SJSA1 (cell line): ENCODE measurements around the gene FGGY. TPM values are rescaled to one million over a fixed set of nuclear protein-coding genes. Genes with fewer than 3 reads are reported as not detected.

Source experiments
- DNase-seq, 2 experiments: peaks; one replicate each; pipeline ENCODE4 v3.0.0-alpha.2; 2015 to 2020; ENCODE audit warnings: low spot score in 2 of 2, low read depth in 1 of 2
- H3K27ac ChIP-seq: fragments of 250-450 bp; sonication (Bioruptor Pico); 2 replicates; pipeline ENCODE4 v1.5.1; 2020; ENCODE audit warnings: mild to moderate bottlenecking, moderate library complexity
- H3K27me3 ChIP-seq: fragments of 250-450 bp; sonication (Bioruptor Pico); replicated peaks from 2 replicates; pipeline ENCODE4 v1.5.1; 2020; ENCODE audit warnings: mild to moderate bottlenecking, moderate library complexity
- H3K36me3 ChIP-seq: fragments of 250-450 bp; sonication (Bioruptor Pico); 2 replicates; pipeline ENCODE4 v1.5.1; 2020; ENCODE audit warnings: mild to moderate bottlenecking
- H3K4me1 ChIP-seq: fragments of 250-450 bp; sonication (Bioruptor Pico); replicated peaks from 2 replicates; pipeline ENCODE4 v1.6.1; 2021; ENCODE audit warnings: mild to moderate bottlenecking
- H3K4me3 ChIP-seq: fragments of 250-450 bp; sonication (Bioruptor Pico); 2 replicates; pipeline ENCODE4 v1.5.1; 2020; ENCODE audit warnings: mild to moderate bottlenecking
- H3K9me3 ChIP-seq: fragments of 250-450 bp; sonication (Bioruptor Pico); replicated peaks from 2 replicates; pipeline ENCODE4 v1.5.1; 2020; ENCODE audit warnings: mild to moderate bottlenecking
- total RNA-seq: library from RNA; depleted of rRNA; stranded (reverse); fragments of >200 nt; shearing (Covaris generic); gene quantifications from 2 replicates; pipeline ENCODE4 v1.2.3, GENCODE V29; 2014

FGGY gene
- total RNA-seq, 1 experiment from 2014 or later = 9.0 TPM

DNA sequence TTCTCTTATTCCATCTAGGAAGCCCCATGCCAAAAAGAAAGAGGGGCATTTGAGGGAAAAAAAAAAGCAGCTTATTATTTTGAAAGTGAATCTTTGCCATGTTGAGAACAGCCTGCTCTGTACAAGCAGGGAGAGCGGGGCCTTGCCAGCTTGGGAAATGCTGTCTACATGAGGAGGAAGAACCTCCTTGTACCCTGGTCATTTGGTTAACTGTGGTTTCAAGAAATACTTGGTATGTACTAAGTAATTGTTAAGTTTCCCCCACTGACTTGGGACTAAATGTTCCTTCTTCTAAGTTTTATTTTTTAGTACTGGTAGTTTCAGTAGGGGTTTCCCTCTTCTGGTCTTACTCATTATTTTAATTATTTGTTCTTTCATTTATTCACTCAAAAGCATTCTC lies 373.8 kb downstream of the FGGY start:
- H3K27me3 ChIP-seq = no peaks in the 10 kb centered on the region
- no peak overlapping the region for H3K4me3 ChIP-seq
- no peaks in the 10 kb centered on the region for H3K36me3 ChIP-seq
- peaks cover 10% of the 10 kb centered on the region for H3K9me3 ChIP-seq
- no peak for DNase-seq
- H3K27ac ChIP-seq = 0 out of 2 replicates have a peak overlapping the region, but pooled peaks have one; percentile 1
- peaks cover 15% of the 10 kb centered on the region for H3K4me1 ChIP-seq

DNA sequence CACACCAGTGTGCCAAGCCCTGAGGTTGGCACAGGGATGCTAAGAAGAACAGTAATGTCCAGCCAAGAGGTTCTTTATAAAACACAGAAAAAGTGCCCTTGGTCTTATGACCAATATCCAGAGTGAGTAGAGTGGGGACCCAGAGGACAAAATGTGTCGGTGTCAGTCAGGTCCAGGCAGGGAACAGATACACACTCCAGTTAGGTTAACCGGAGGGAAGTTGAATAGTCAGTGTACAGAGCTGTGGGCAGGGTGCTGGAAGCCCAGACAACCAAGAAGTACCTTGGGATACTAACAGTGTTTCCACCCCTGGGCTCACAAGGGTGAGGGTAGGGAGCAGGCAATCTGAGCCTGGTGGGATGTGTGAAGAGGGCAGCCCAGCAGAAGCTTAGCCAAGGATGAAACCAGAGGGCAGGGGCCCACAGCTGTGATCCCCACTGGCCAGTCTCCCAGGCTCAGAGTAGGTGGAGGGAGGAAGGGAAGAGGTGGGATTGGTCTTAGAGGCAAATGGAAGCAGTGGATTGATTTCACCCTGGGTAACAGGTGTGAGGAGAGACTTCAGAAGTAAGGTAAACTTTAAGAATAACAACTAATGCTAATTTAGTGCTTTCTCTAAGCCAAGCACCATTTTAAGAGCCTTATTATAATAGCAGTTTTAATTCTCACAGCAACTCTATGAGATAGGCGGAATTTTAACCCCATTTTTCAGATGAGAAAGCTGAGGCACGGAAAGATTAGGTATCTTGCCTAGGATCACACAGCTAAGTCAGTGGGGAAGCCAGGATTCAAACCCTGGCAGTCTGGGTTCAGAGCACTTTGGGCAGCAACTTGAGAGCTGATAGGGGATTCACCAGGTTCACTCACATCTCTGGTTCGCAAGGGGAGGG lies 374.4 kb downstream of the FGGY start:
- H3K4me3 ChIP-seq = no peak overlapping the region
- H3K36me3 ChIP-seq = no peaks in the 10 kb centered on the region
- no peaks in the 10 kb centered on the region for H3K27me3 ChIP-seq
- peaks cover 15% of the 10 kb centered on the region for H3K4me1 ChIP-seq
- peaks cover 10% of the 10 kb centered on the region for H3K9me3 ChIP-seq
- no peak overlapping the region; the same call in 1 of the 2 replicates for H3K27ac ChIP-seq
- no peak for DNase-seq

DNA sequence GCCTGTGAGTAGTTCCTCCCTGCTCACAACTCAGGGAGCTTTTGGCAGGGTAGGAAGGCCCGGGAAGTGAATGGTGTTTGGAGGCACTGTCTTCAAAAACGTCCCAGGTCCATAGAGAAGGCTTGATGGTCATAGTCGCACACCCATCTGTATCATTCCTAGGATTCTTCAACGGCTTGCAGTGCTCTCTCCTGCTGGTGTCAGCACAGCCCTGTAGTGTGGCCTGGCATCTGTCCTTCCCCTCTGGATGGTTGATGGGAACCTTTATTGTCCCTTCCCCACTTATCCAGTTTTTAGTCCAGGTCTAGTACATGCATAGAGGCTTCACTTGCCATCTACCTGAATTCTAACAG lies 375.0 kb downstream of the FGGY start:
- H3K36me3 ChIP-seq = no peaks in the 10 kb centered on the region
- H3K27ac ChIP-seq = no peak overlapping the region; the same call in 1 of the 2 replicates
- peaks cover 10% of the 10 kb centered on the region for H3K9me3 ChIP-seq
- H3K4me1 ChIP-seq = peaks cover 15% of the 10 kb centered on the region
- DNase-seq = no peak
- no peak overlapping the region for H3K4me3 ChIP-seq
- H3K27me3 ChIP-seq = no peaks in the 10 kb centered on the region

- DNase-seq = peak; percentile 34 to 57
- Histone ChIP-seq H3K27me3 (no peaks in the 10 kb centered on the region), H3K27ac (peak overlapping the region; percentile 35), H3K4me1 (peaks cover 23% of the 10 kb centered on the region), H3K4me3 (no peak overlapping the region), H3K9me3 (peaks cover 10% of the 10 kb centered on the region), H3K36me3 (no peaks in the 10 kb centered on the region)
These were observed 376.1 kb downstream of the FGGY start for GRCh38 chr1:59672851-59673572.

DNA sequence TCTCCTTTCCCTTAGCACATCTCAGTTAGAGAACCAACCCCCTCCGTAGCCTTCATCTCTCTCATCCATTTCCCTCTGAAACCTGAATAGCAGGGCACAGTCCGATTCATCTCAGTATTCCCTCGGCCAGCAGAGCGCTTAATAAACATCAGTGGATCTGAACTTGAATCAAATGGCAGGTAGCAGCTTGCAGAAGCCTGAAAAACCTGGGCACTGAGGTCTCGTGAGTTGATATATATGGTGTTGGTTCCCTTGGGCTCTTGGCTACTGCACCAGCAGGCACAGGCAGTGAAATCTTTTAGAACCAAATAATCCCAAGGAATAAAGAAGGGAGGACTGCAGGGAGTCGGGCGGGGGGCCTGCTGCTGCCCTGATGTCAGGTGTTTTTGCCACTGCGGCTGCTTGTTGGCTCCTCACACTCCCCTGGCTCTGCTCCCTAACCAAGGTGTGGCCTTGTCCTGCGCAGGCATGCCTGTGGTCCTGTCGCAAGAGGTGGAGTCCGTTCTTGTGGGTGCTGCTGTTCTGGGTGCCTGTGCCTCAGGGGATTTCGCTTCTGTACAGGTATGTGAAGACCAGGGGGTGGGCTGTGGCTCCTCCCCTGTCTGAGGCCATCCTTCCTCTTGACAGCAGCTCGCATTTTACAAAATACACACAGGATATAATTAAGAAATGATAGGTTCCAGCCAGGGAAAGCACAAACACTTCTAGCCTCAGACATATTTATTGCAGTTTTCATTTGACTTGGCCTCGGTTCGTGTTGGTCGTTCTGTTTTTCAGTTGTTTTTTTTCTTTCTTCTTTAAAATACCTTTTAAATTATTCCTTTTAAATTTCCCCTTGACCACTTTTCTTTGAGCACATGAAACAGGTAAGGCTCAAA lies 376.9 kb downstream of the FGGY start:
- Histone ChIP-seq H3K27ac (no peak overlapping the region; the same call in 1 of the 2 replicates), H3K36me3 (no peaks in the 10 kb centered on the region), H3K9me3 (peaks cover 10% of the 10 kb centered on the region), H3K27me3 (no peaks in the 10 kb centered on the region), H3K4me3 (no peak overlapping the region), H3K4me1 (peaks cover 31% of the 10 kb centered on the region)
- no peak for DNase-seq

GRCh38 chr1:59674595-59674994 lies 377.7 kb downstream of the FGGY start:
- no peak overlapping the region for H3K27ac ChIP-seq
- DNase-seq = no peak
- no peak overlapping the region for H3K4me3 ChIP-seq
- no peaks in the 10 kb centered on the region for H3K27me3 ChIP-seq
- H3K36me3 ChIP-seq = no peaks in the 10 kb centered on the region
- H3K4me1 ChIP-seq = peaks cover 38% of the 10 kb centered on the region
- H3K9me3 ChIP-seq = peaks cover 10% of the 10 kb centered on the region

DNA sequence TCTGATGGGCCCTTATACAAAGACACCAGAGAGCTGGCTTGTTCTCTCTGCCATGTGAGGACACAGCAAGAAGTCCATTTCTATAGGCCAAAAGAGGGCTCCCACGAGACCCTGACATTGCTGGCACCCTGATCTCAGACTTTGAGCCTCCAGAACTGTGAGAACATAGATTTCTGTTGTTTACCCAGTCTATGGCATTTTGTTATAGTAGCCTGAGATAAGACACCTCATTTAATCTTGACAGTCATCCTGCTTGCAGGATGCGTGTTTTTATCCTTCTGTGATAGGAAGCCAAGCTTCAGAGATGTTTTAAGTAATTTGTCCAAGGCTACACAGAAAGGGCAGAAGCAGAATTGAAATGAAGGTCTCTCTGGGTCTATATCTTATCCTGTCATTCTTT lies 379.0 kb downstream of the FGGY start:
- Histone ChIP-seq H3K4me1 (peaks cover 31% of the 10 kb centered on the region), H3K27ac (no peak overlapping the region), H3K4me3 (no peak overlapping the region), H3K27me3 (no peaks in the 10 kb centered on the region), H3K9me3 (peaks cover 10% of the 10 kb centered on the region), H3K36me3 (no peaks in the 10 kb centered on the region)
- DNase-seq = no peak

- peak overlapping the region; percentile 78 for H3K27ac ChIP-seq
- DNase-seq = peak in 1 of 2 experiments; percentile 49
- no peak overlapping the region for H3K4me3 ChIP-seq
These were observed 381.1 kb downstream of the FGGY start for GRCh38 chr1:59678040-59678439.

DNA sequence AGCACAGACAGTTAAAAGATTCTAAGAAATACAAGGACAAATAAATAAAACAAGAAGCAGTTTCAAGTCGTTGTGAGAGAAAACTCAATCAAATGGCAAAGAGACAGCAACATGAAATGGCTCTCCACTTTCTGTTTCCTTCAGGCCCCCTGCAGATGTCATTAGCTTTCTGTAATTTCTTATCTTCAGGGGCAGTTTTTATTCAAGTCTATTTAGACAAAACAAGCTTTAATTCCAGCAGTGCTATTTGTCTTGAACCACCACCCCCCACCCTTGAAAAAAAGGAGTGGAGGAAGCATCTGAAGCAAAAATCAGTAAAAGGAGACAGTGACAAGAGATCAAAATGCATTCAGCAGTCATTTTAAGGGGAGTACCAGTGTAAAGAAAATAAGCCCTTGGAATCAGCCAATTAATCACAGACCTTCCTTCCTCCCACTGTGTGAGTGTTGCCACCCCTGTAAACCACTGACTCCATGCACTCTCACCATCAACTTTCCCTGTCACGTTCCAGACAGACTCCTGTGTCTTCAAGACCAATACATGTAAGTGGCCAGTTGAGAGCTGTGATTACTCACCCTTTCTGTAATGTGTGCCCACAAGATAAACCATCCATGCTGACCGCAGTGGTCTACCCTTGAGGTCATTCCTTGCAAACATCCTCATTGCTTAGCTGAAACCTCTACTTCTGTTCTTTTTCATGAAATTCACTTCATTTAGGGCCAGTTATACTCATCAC lies 381.8 kb downstream of the FGGY start:
- no peaks in the 10 kb centered on the region for H3K27me3 ChIP-seq
- H3K4me1 ChIP-seq = peaks cover 26% of the 10 kb centered on the region
- DNase-seq = peak; percentile 93
- no peaks in the 10 kb centered on the region for H3K36me3 ChIP-seq
- H3K9me3 ChIP-seq = no peaks in the 10 kb centered on the region
- H3K4me3 ChIP-seq = no peak overlapping the region
- peak overlapping the region; percentile 78 for H3K27ac ChIP-seq

More at GRCh38 chr1:59678040-59678439, 381.1 kb downstream of the FGGY start:
- Histone ChIP-seq H3K4me1 (peaks cover 27% of the 10 kb centered on the region), H3K27me3 (no peaks in the 10 kb centered on the region), H3K9me3 (peaks cover 2% of the 10 kb centered on the region; the same call in 1 of the 2 replicates), H3K36me3 (no peaks in the 10 kb centered on the region)

DNA sequence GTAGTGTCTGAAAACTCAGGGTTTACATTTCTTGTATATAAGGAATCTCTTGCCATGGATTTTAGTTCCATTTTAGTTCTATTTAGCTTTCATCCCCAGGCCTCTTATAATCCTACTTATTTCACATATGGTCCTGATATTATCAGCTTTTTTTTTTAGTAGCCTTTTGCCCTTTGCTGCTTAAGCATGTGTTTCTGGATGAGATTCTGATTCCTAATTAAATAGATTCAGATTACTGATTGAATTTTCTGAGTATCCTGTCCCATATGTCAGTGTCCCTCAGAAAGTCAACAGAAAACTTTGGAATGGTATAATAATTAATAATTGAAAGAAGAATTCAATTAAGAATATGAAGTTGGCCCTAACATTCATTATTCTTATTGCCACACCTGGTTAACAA lies 383.1 kb downstream of the FGGY start:
- no peaks in the 10 kb centered on the region for H3K36me3 ChIP-seq
- H3K27me3 ChIP-seq = no peaks in the 10 kb centered on the region
- H3K4me3 ChIP-seq = no peak overlapping the region
- H3K9me3 ChIP-seq = no peaks in the 10 kb centered on the region
- peaks cover 26% of the 10 kb centered on the region for H3K4me1 ChIP-seq
- H3K27ac ChIP-seq = no peak overlapping the region
- DNase-seq = no peak

GRCh38 chr1:59682396-59683080 lies 385.6 kb downstream of the FGGY start:
- no peak for DNase-seq

GRCh38 chr1:59683197-59683596 lies 386.3 kb downstream of the FGGY start:
- no peaks in the 10 kb centered on the region for H3K27me3 ChIP-seq
- no peaks in the 10 kb centered on the region for H3K36me3 ChIP-seq
- H3K9me3 ChIP-seq = no peaks in the 10 kb centered on the region
- peaks cover 15% of the 10 kb centered on the region for H3K4me1 ChIP-seq
- no peak for DNase-seq
- no peak overlapping the region for H3K27ac ChIP-seq
- H3K4me3 ChIP-seq = no peak overlapping the region

More at GRCh38 chr1:59682396-59683080, 385.6 kb downstream of the FGGY start:
- Histone ChIP-seq H3K4me3 (no peak overlapping the region), H3K36me3 (no peaks in the 10 kb centered on the region), H3K27me3 (no peaks in the 10 kb centered on the region), H3K27ac (no peak overlapping the region), H3K4me1 (peaks cover 22% of the 10 kb centered on the region), H3K9me3 (no peaks in the 10 kb centered on the region)
